ENCODE results near the gene NKTR. TPM values are rescaled to one million over a fixed set of nuclear protein-coding genes. Genes with fewer than 3 reads are reported as not detected.

The NKTR gene
- total and polyA plus RNA-seq, 2 of the 13 experiments (the other 11 are each of a cell fraction or from before 2014, with no cell fraction given): 41.3 to 59.6 TPM

GRCh38 chr3:42658091-42658770 lies 57.7 kb downstream of the NKTR start (continued):
- no peak for TF ChIP-seq PRMT3 (CRISPR knock-in tag; IDR thresholded peaks at IDR 0.05; ENCODE audit: borderline replicate concordance, low read depth)
- TF ChIP-seq ZBTB33 (CRISPR knock-in tag; IDR thresholded peaks at IDR 0.05): peak; percentile 91

- 97% methylated on average over 18 of the region's 22 CpGs for WGBS (ENCODE audit: low lambda C conversion rate)
- POLR2A ChIA-PET: no interaction called here
- Histone ChIP-seq H2AFZ (ENCODE audit: low read length) (no peak overlapping the region), H3K36me3 (replicated peaks in 1 of 2; ENCODE audit: control insufficient read depth in 1 of 2, insufficient read depth in 2 of 2, low read length in 2 of 2) (no peaks in the 10 kb centered on the region), H3K9me3 (ENCODE audit: low read length) (no peaks in the 10 kb centered on the region), H3K4me1 (ENCODE audit: insufficient read depth, low read length) (peaks cover 37% of the 10 kb centered on the region), H3K79me2 (ENCODE audit: insufficient read depth, low read length) (no peaks in the 10 kb centered on the region), H3K27ac (ENCODE audit: extremely low read length, insufficient read depth, low read length) (no peak overlapping the region), H3K27me3 (ENCODE audit: control insufficient read depth in 1 of 2, insufficient read depth in 2 of 2, low read length in 2 of 2) (no peaks in the 10 kb centered on the region), H3K4me2 (ENCODE audit: low read depth, low read length) (no peak overlapping the region), H3K9ac (ENCODE audit: insufficient read depth, low read depth, low read length) (no peak overlapping the region), H3K4me3 (replicated peaks in 1 of 3; ENCODE audit: insufficient read depth in 1 of 3, low read depth in 2 of 3, low read length in 3 of 3) (no peak overlapping the region), H4K20me1 (ENCODE audit: insufficient read depth, low read length) (no peaks in the 10 kb centered on the region)
- in situ Hi-C loops (cut with HindIII; ENCODE audit: extremely low pct_ligation_motif_present, low pct_unique_long_range_greater_than_20kb) (no loop called here), intact Hi-C loops (cut with micrococcal nuclease; ENCODE audit: unreplicated experiment) (no loop called here)
- CTCF ChIA-PET (ENCODE audit: low intra/inter-chr PET ratio, low total read pairs): no interaction called here
- ATAC-seq (no peak), DNase-seq (ENCODE audit: low spot score) (no peak), FAIRE-seq (no peak)
- BruUV-seq (replicated peaks): no TSS peak
- no peak for TF ChIP-seq MAF1 (CRISPR knock-in tag; IDR thresholded peaks at IDR 0.05; ENCODE audit: borderline replicate concordance)
- no peak for TF ChIP-seq ZBTB43 (CRISPR knock-in tag; conservative IDR thresholded peaks at IDR 0.05)
- no peak for TF ChIP-seq ZNF343 (CRISPR knock-in tag; IDR thresholded peaks at IDR 0.05)
- no peak for TF ChIP-seq RFXAP (CRISPR knock-in tag; IDR thresholded peaks at IDR 0.05; ENCODE audit: borderline replicate concordance)
Measured at GRCh38 chr3:42658771-42659390, 58.4 kb downstream of the NKTR start.
